K562 treated with DMSO at 1 percent for 24 hours (cell line): ENCODE data around the gene NUP88. TPM values are rescaled to one million over a fixed set of nuclear protein-coding genes. Genes with fewer than 3 reads are reported as not detected.

Experiments used
- total RNA-seq: library from RNA; unstranded; fragments of 300-600 nt; gene quantifications from 2 replicates; pipeline ENCODE4 v1.2.3, GENCODE V29; 2022; ENCODE audit warnings: low read depth; ENCODE audit not compliant: insufficient read depth

Gene NUP88
- total RNA-seq: 33.9 and 40.8 TPM in 2 replicates

DNA sequence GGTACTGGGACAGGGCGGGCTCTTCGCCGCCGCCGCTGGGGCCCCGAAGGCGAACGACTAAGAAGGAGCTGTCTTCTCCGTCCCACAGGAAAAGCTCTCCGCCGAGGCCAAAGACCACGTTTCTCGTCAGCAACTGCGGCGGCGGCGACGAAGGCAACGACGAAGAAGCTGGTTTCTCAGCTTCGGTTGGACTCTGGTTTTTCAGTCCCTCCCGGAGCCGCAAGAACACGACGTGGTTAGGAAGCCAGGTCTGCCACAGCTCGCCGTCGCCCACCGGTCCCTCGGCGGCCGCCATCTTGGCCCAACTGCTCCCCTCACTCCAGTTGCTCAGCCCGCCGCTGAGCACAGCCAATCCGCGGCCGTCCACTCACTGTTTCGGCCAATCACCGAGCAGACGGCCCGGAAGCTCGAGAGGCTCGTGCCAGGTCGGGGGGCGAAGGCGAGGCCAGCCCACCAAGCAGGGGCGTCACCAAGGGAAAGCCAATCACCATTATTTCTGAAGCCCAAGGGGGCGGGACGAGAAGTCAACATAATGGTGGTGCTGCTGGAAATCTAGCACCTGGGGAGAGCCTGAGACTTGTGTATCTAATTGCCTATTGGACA, at the start of gene NUP88:
NUP88 (minus strand) TSS at position 307 of the 603 bp plus-strand sequence; CDS start at position 295, 12 bp downstream.

DNA sequence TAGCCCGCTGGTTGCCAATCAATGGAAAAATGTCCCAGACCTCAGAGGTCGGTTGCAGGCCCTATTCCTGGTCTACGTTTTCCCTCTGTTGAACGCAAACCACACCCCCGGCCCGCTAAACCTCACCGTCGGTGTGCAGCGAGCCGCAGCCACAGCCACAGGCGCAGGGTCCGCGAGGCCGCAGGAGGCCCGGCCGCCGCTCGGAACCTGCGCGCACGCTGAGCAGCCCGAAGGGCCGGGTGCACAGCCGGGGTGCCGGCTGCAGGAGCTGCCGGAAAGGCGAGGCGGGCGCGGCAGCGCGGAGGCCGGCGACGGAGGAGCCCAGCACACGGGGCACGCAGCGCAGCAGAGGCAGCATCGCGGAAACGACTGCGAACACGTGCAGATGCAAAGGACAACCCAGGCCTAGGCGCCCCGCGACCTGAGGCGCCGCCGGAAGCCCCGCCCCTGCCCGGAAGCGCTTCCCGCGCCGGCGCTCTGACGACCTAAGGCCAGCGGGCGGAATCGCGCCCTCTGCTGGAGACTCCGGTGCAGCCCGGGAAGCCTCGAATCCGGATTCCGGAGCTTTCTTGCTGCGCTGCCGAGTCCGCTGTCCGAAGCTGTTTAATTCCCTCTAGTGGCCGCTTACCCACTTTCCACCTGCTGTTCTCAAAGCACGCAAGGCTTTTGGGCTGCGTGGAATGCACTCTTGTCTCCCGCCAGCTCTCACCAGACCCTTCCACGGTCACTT, 19.4 kb upstream of the NUP88 start, which contains the start of gene C1QBP:
C1QBP (minus strand) TSS at position 440 of the 730 bp plus-strand sequence; CDS start at position 358, 82 bp downstream.

DNA sequence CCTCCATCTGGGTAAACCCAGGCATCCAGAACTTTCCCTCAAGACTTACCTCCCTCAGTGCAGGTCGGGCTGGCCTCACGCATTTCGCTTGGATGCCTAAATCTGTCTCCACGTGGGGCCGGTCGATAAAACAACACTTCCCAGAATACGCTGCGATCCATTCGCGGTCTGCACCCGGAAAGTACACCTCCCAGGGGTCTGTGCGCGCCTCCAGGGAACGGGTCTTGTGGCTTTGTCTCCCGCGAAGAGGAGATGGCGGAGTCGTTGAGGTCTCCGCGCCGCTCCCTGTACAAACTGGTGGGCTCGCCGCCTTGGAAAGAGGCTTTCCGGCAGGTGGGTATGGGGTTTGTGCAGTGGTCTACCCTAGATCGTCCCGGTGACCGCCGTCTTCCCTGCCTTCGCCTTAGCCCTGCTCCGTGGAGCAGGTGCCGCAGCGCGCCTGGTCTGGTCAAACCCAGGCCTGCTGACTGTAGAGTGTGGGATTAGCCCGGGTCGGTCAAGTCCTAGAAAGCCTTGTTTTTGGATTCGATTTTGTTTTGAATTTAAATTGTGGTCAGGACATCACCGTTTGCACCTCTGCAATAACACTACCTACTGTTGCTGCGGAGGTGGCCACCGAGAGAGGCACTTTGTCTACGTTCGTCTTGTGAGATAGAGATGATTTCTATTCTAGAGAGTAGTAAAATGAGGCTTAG, 644 bp upstream of the NUP88 start, which contains the start of gene RPAIN:
RPAIN (plus strand) TSS at position 224 of the 695 bp plus-strand sequence; CDS start at position 253, 29 bp downstream.

Other genes starting within 250 kb of the NUP88 start
- gene ZNF594, start 227.8 kb downstream of the NUP88 start, total RNA-seq: 2.2 TPM in 2 replicates
- gene SCIMP, start 184.8 kb downstream of the NUP88 start, total RNA-seq: 0.44 TPM in 1 of 2 replicates, not detected in the other
- 10.4 and 15.5 TPM in 2 replicates for gene RABEP1, start 137.4 kb downstream of the NUP88 start, total RNA-seq
- gene RPAIN, start 520 bp upstream of the NUP88 start, total RNA-seq: 24.6 and 28.0 TPM in 2 replicates
- 130 and 136 TPM in 2 replicates for gene C1QBP, start 19.5 kb upstream of the NUP88 start, total RNA-seq
- gene DHX33, start 49.3 kb upstream of the NUP88 start, total RNA-seq: 2.6 and 4.7 TPM in 2 replicates
- gene DERL2, start 66.5 kb upstream of the NUP88 start, total RNA-seq: 11.1 TPM in 2 replicates
- 10.2 and 18.0 TPM in 2 replicates for gene MIS12, start 66.9 kb upstream of the NUP88 start, total RNA-seq
- 41.1 and 56.6 TPM in 2 replicates for gene NLRP1, start 164.8 kb upstream of the NUP88 start, total RNA-seq